Endodermal cell (in vitro differentiated cells): Measurements from ENCODE around the gene SPINK6. TPM values are rescaled to one million over a fixed set of nuclear protein-coding genes. Genes with fewer than 3 reads are reported as not detected.

ENCODE experiments used
- DNase-seq: peaks from one replicate; pipeline ENCODE4 v3.0.0-alpha.2; 2017
- H3K27ac ChIP-seq: 2 replicates; pipeline ENCODE4 v1.5.1; 2013; ENCODE audit warnings: mild to moderate bottlenecking, low read depth, low read length, moderate library complexity
- H3K27me3 ChIP-seq: 2 replicates; pipeline ENCODE4 v1.6.1; 2013; ENCODE audit warnings: mild to moderate bottlenecking, low read length, moderate library complexity; ENCODE audit not compliant: insufficient read depth, control insufficient read depth, poor library complexity, severe bottlenecking
- H3K36me3 ChIP-seq: 2 replicates; pipeline ENCODE4 v1.7.0; 2013; ENCODE audit warnings: mild to moderate bottlenecking, low read length, moderate library complexity; ENCODE audit not compliant: control insufficient read depth, insufficient read depth
- H3K4me1 ChIP-seq: one replicate; pipeline ENCODE4 v1.7.0; 2013; ENCODE audit warnings: low read length; ENCODE audit not compliant: control insufficient read depth, insufficient read depth
- H3K4me3 ChIP-seq: 2 replicates; pipeline ENCODE4 v1.5.1; 2013; ENCODE audit warnings: mild to moderate bottlenecking, low read length, moderate library complexity
- H3K9ac ChIP-seq: 2 replicates; pipeline ENCODE4 v1.6.1; 2013; ENCODE audit warnings: mild to moderate bottlenecking, low read length, moderate library complexity; ENCODE audit not compliant: poor library complexity, severe bottlenecking; ENCODE audit errors: extremely low read depth
- H3K9me3 ChIP-seq: 2 replicates; pipeline ENCODE4 v1.6.1; 2013; ENCODE audit warnings: mild to moderate bottlenecking, low read length, moderate library complexity; ENCODE audit not compliant: control insufficient read depth
- H3K27ac Mint-ChIP-seq: 2 replicates; pipeline ENCODE4 v1.8.0; 2020; ENCODE audit warnings: mixed read lengths
- H3K27me3 Mint-ChIP-seq: 2 replicates; pipeline ENCODE4 v1.8.0; 2021; ENCODE audit warnings: mild to moderate bottlenecking, mixed read lengths; ENCODE audit not compliant: insufficient read depth
- H3K36me3 Mint-ChIP-seq: 2 replicates; pipeline ENCODE4 v1.8.0; 2020; ENCODE audit warnings: low read depth, mixed read lengths
- H3K4me1 Mint-ChIP-seq: 2 replicates; pipeline ENCODE4 v1.8.0; 2020; ENCODE audit warnings: mixed read lengths
- H3K4me3 Mint-ChIP-seq: 2 replicates; pipeline ENCODE4 v1.8.0; 2020; ENCODE audit warnings: mild to moderate bottlenecking, moderate library complexity, mixed read lengths
- H3K9me3 Mint-ChIP-seq: 2 replicates; pipeline ENCODE4 v1.8.0; 2020; ENCODE audit warnings: mild to moderate bottlenecking, mixed read lengths
- CTCF ChIP-seq: fragments of 200-600 bp; sonication (generic); conservative IDR thresholded peaks from 2 replicates; pipeline ENCODE4 v1.5.0; 2021; ENCODE audit warnings: antibody characterized with exemption, mild to moderate bottlenecking
- WGBS, 2 experiments: methylation state at CpG; one replicate each; pipeline versions ENCODE4 v1.1.5 to v1.1.7; 2013; ENCODE audit warnings: missing lambda C conversion rate in 2 of 2, mixed read lengths in 1 of 2; ENCODE audit not compliant: insufficient coverage in 1 of 2, insufficient read length in 1 of 2; 5-methylcytosine and 5-hydroxymethylcytosine counted together
- total RNA-seq, 2 donors: library from RNA; stranded (reverse); fragmentation: NEBNext Ultra II Directional in 1 of 2; extraction: Animal tissue kit (Norgen Biotek cat#: 25700) in 1 of 2; gene quantifications; 2 replicates in 1 of 2; 3 replicates in 1 of 2; pipeline ENCODE4 v1.2.1, GENCODE V29; 2021

SPINK6 gene
- total RNA-seq, 2 donors from 2014 or later: not detected

- no peak overlapping the region for H3K4me3 Mint-ChIP-seq
- 91% methylated on average over 1 of the region's 1 CpG; no CpG with 5 or more reads in 1 of the 2 experiments for WGBS, 2 experiments
- no peak overlapping the region for H3K4me3 ChIP-seq
- H3K27me3 ChIP-seq: no peaks in the 10 kb centered on the region
- H3K27ac ChIP-seq: no peak overlapping the region
- no peak overlapping the region for H3K27ac Mint-ChIP-seq
- TF ChIP-seq CTCF: no peak
- no peaks in the 10 kb centered on the region for H3K36me3 Mint-ChIP-seq
- peaks cover 3% of the 10 kb centered on the region for H3K4me1 ChIP-seq
- H3K27me3 Mint-ChIP-seq: peaks cover 18% of the 10 kb centered on the region
- H3K36me3 ChIP-seq: no peaks in the 10 kb centered on the region
- no peaks in the 10 kb centered on the region for H3K9me3 ChIP-seq
- H3K9ac ChIP-seq: no peak overlapping the region
- no peak for DNase-seq
- no peaks in the 10 kb centered on the region for H3K9me3 Mint-ChIP-seq
- H3K4me1 Mint-ChIP-seq: peaks cover 10% of the 10 kb centered on the region
These were observed 3.0 kb downstream of the SPINK6 start for GRCh38 chr5:148205865-148206264.

DNA sequence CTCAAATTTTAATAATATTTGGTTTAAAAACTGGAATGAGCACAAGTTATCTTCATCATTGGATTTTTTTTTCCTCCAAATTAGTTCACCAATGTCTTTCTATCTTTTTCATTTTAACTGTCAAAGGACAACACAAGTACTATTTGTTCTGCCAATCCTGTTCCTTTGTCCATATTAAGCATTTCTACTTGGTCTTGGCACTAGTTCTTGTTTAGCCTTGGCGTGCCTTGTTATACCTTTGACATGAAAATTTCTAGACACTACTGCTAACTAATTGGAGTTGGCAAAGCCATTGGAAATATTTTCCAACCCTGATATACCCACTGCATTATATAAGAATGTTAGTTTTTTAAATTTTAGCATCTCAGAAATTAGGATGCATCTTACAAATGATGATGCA lies 3.8 kb downstream of the SPINK6 start:
- 100% methylated on average over 1 of the region's 1 CpG; no CpG with 5 or more reads in 1 of the 2 experiments for WGBS, 2 experiments

GRCh38 chr5:148208226-148208625 lies 5.4 kb downstream of the SPINK6 start:
- Histone ChIP-seq H3K27ac (no peak overlapping the region), H3K4me3 (no peak overlapping the region), H3K9ac (no peak overlapping the region), H3K9me3 (no peaks in the 10 kb centered on the region), H3K27me3 (peaks cover 7% of the 10 kb centered on the region), H3K4me1 (peaks cover 3% of the 10 kb centered on the region), H3K36me3 (no peaks in the 10 kb centered on the region)
- no peak for DNase-seq
- Mint-ChIP-seq H3K4me1 (peaks cover 10% of the 10 kb centered on the region), H3K9me3 (no peaks in the 10 kb centered on the region), H3K27me3 (peaks cover 25% of the 10 kb centered on the region), H3K27ac (no peak overlapping the region), H3K36me3 (no peaks in the 10 kb centered on the region), H3K4me3 (no peak overlapping the region)
- TF ChIP-seq CTCF: no peak

More for the DNA sequence above, 3.8 kb downstream of the SPINK6 start:
- Mint-ChIP-seq H3K4me1 (peaks cover 10% of the 10 kb centered on the region), H3K4me3 (no peak overlapping the region), H3K9me3 (no peaks in the 10 kb centered on the region), H3K27me3 (peaks cover 25% of the 10 kb centered on the region), H3K27ac (no peak overlapping the region), H3K36me3 (no peaks in the 10 kb centered on the region)
- Histone ChIP-seq H3K36me3 (no peaks in the 10 kb centered on the region), H3K27me3 (peaks cover 7% of the 10 kb centered on the region), H3K4me1 (peaks cover 3% of the 10 kb centered on the region), H3K9me3 (no peaks in the 10 kb centered on the region), H3K9ac (no peak overlapping the region), H3K27ac (no peak overlapping the region), H3K4me3 (no peak overlapping the region)
- no peak for TF ChIP-seq CTCF
- DNase-seq: no peak
